Adrenal gland (tissue), 12 donors: Measurements from ENCODE around the gene ABCB9. TPM values are rescaled to one million over a fixed set of nuclear protein-coding genes. Genes with fewer than 3 reads are reported as not detected.

Experiments
- DNase-seq, 7 donors: peaks; one replicate each; pipeline ENCODE4 v3.0.0-alpha.2; 2019 to 2020
- H3K27ac ChIP-seq, 5 donors: fragments of 200-600 bp; sonication (generic) in 4 of 5; 1 replicate in 3 of 5; 2 replicates in 2 of 5; pipeline versions ENCODE4 v1.5.1 to v1.8.0; 2016 to 2020; ENCODE audit warnings: mild to moderate bottlenecking in 1 of 5
- H3K27me3 ChIP-seq: fragments of 200-600 bp; 2 replicates; pipeline ENCODE4 v1.8.0; 2021
- H3K36me3 ChIP-seq, 2 donors: fragments of 200-600 bp; replicated peaks in 1 of 2; 1 replicate in 1 of 2; 2 replicates in 1 of 2; pipeline versions ENCODE4 v1.5.1 to v1.8.0; 2018 to 2022
- H3K4me1 ChIP-seq, 2 donors: fragments of 200-600 bp; replicated peaks in 1 of 2; 1 replicate in 1 of 2; 2 replicates in 1 of 2; pipeline versions ENCODE4 v1.5.1 to v1.8.0; 2018 to 2021
- H3K4me3 ChIP-seq, 4 donors: fragments of 200-600 bp; sonication (generic) in 3 of 4; one replicate each; pipeline ENCODE4 v1.5.1; 2016 to 2018
- H3K9me3 ChIP-seq, 3 donors: fragments of 200-600 bp; sonication (generic) in 1 of 3; replicated peaks in 1 of 3; 1 replicate in 2 of 3; 2 replicates in 1 of 3; pipeline versions ENCODE4 v1.5.1 to v1.8.0; 2016 to 2021
- CTCF ChIP-seq, 6 experiments: fragments of 450-650 bp in 4 of 6; fragments of 200-600 bp in 2 of 6; sonication (generic) in 1 of 6; IDR thresholded peaks; 1 replicate in 5 of 6; 2 replicates in 1 of 6; pipeline versions ENCODE4 v1.5.1 to v1.8.0; 2016 to 2021; ENCODE audit warnings: antibody characterized with exemption in 6 of 6, mild to moderate bottlenecking in 2 of 6, moderate library complexity in 1 of 6
- POLR2A ChIP-seq, 2 donors: fragments of 450-650 bp; IDR thresholded peaks; one replicate each; pipeline ENCODE4 v1.6.1; 2017; ENCODE audit warnings: antibody characterized with exemption in 2 of 2, mild to moderate bottlenecking in 2 of 2, moderate library complexity in 1 of 2
- WGBS, 4 donors: extraction: QIAGEN DNeasy Blood & Tissue Kit in 2 of 4; methylation state at CpG; one replicate each; pipeline versions ENCODE4 v1.1.5 to v1.1.7; 2013 to 2017; 5-methylcytosine and 5-hydroxymethylcytosine counted together
- intact Hi-C, 2 donors: fragments of 100-400 bp; cut with DNase I; formaldehyde crosslinking; loops; one replicate each; pipeline versions ENCODE4 v1.14.1 to v1.15.0; 2022 to 2023
- polyA plus RNA-seq, 3 donors: library from polyadenylated mRNA; stranded (reverse); fragments of 200-250 nt in 2 of 3; fragments of 350-450 nt in 1 of 3; fragmentation: Illumina TruSeq in 1 of 3; extraction: RNeasy Lipid Tissue Mini Kit (QIAGEN cat#74804) in 1 of 3; gene quantifications; one replicate each; pipeline ENCODE4 v1.2.3, GENCODE V29; 2013 to 2014
- total RNA-seq, 9 donors: library from RNA; depleted of rRNA in 4 of 9; stranded (reverse); fragments of >200 nt in 4 of 9; fragments of 120-200 nt in 1 of 9; fragmentation: NEBNext Ultra II Directional in 1 of 9; extraction: Animal tissue kit (Norgen Biotek cat#: 25700) in 1 of 9; gene quantifications; one replicate each; pipeline versions ENCODE4 v1.1.0 to v1.2.4, GENCODE V29; 2013 to 2023
- donor health status: healthy with polysubstance abuse.
- donor health status: Bipolar disorder and iron deficiency.
- donor health status: DM: yes; HTN: yes; CAD: no.
- donor health status: DM: no; HTN: no; CAD: no.
- donor health status: DM: no; HTN: no; CAD: no.
- donor health status: DM: yes; HTN: yes; CAD: no.

ABCB9 gene
- total and polyA plus RNA-seq, 12 donors = 2.0 to 10.0 (median 6.2) TPM

- Histone ChIP-seq H3K4me3 (no peak overlapping the region), H3K4me1 (peaks cover 2% of the 10 kb centered on the region in 2 donors), H3K27ac (no peak overlapping the region), H3K36me3 (no peaks in the 10 kb centered on the region), H3K27me3 (no peaks in the 10 kb centered on the region), H3K9me3 (no peaks in the 10 kb centered on the region)
- 63 to 90% (median 72%) methylated on average over 9 to 12 of the region's 12 CpGs for WGBS, 4 donors
- intact Hi-C loops = loop anchor here (2.0 to 5.0 kb wide), 3 partner anchors 91 to 160 kb away; no protein-coding TSS in a partner anchor
- peak; percentile 73 to 91 (median 81) for DNase-seq
- TF ChIP-seq CTCF (IDR thresholded peaks at IDR 0.05) (peak; percentile 67 to 96 (median 92)), POLR2A (IDR thresholded peaks at IDR 0.05) (no peak)
Measured at GRCh38 chr12:122951979-122952892, 14.0 kb downstream of the ABCB9 start.

- WGBS, 4 donors = 64 to 77% (median 71%) methylated on average over 9 of the region's 9 CpGs
- H3K9me3 ChIP-seq = no peaks in the 10 kb centered on the region
- intact Hi-C loops = loop anchor here in 1 of 2 donors (2.0 to 5.0 kb wide), 2 partner anchors 91 to 159 kb away; no protein-coding TSS in a partner anchor
- no peak overlapping the region for H3K4me3 ChIP-seq
- peaks cover 10% of the 10 kb centered on the region in 2 donors for H3K4me1 ChIP-seq
- no peaks in the 10 kb centered on the region for H3K36me3 ChIP-seq
- no peak for TF ChIP-seq POLR2A (IDR thresholded peaks at IDR 0.05)
- TF ChIP-seq CTCF (IDR thresholded peaks at IDR 0.05) = no peak
- H3K27ac ChIP-seq = no peak overlapping the region
- DNase-seq = no peak
- no peaks in the 10 kb centered on the region for H3K27me3 ChIP-seq
Measured at GRCh38 chr12:122951406-122951805, 14.9 kb downstream of the ABCB9 start.

GRCh38 chr12:122949816-122950675 is 16.2 kb downstream of the ABCB9 start:
- TF ChIP-seq CTCF (IDR thresholded peaks at IDR 0.05) = no peak
- Histone ChIP-seq H3K4me1 (peaks cover 14 to 16% of the 10 kb centered on the region in 2 donors), H3K27ac (no peak overlapping the region), H3K9me3 (no peaks in the 10 kb centered on the region), H3K27me3 (no peaks in the 10 kb centered on the region), H3K4me3 (no peak overlapping the region), H3K36me3 (no peaks in the 10 kb centered on the region)
- intact Hi-C loops = loop anchor here (2.0 to 10.0 kb wide), 3 partner anchors 89 to 158 kb away; no protein-coding TSS in a partner anchor
- 81 to 93% (median 90%) methylated on average over 16 to 27 of the region's 27 CpGs for WGBS, 4 donors
- no peak for DNase-seq

- no peaks in the 10 kb centered on the region for H3K36me3 ChIP-seq
- no peak overlapping the region for H3K4me3 ChIP-seq
- 81 to 93% (median 91%) methylated on average over 4 to 8 of the region's 8 CpGs for WGBS, 4 donors
- no peak overlapping the region for H3K27ac ChIP-seq
- intact Hi-C loops = loop anchor here in 1 of 2 donors (10.0 kb wide), 1 partner anchor 155 kb away; no protein-coding TSS in a partner anchor
- H3K9me3 ChIP-seq = no peaks in the 10 kb centered on the region
- no peak for DNase-seq
- H3K4me1 ChIP-seq = peaks cover 21 to 22% of the 10 kb centered on the region in 2 donors
- TF ChIP-seq POLR2A (IDR thresholded peaks at IDR 0.05) (no peak), CTCF (IDR thresholded peaks at IDR 0.05) (no peak)
- H3K27me3 ChIP-seq = no peaks in the 10 kb centered on the region
Measured at GRCh38 chr12:122949405-122949804, 16.9 kb downstream of the ABCB9 start.
